WTC11 (cell line): ENCODE data around the gene MLH3. TPM values are rescaled to one million over a fixed set of nuclear protein-coding genes. Genes with fewer than 3 reads are reported as not detected.

Experiments used
- ATAC-seq: fragments of 200-7000 bp; cut with Tn5 transposase; 2 replicates; pipeline ENCODE4 v1.10.0; 2021; ENCODE audit warnings: mild to moderate bottlenecking, moderate library complexity
- CTCF ChIA-PET: fragments of 300-600 bp; sonication (Branson Sonifier 250); formaldehyde crosslinking; loops from one replicate; lab custom pipeline; 2021; ENCODE audit warnings: antibody characterized with exemption; lab: Charles Lee
- POLR2A ChIA-PET: fragments of 350-600 bp; sonication (Branson Sonifier 250); formaldehyde crosslinking; loops from one replicate; lab custom pipeline; 2021; ENCODE audit warnings: antibody characterized with exemption; lab: Charles Lee
- DNase-seq: peaks from one replicate; pipeline ENCODE4 v3.0.0; 2021; ENCODE audit warnings: low spot score
- H3K27ac Mint-ChIP-seq: 2 replicates; pipeline ENCODE4 v1.8.0; 2021; ENCODE audit warnings: mixed read lengths
- H3K27me3 Mint-ChIP-seq: 2 replicates; pipeline ENCODE4 v1.8.0; 2021; ENCODE audit warnings: low read depth, mild to moderate bottlenecking, moderate library complexity, mixed read lengths
- H3K36me3 Mint-ChIP-seq: 2 replicates; pipeline ENCODE4 v1.8.0; 2021; ENCODE audit warnings: mixed read lengths
- H3K4me1 Mint-ChIP-seq: 2 replicates; pipeline ENCODE4 v1.8.0; 2022; ENCODE audit warnings: mixed read lengths
- H3K4me3 Mint-ChIP-seq: 2 replicates; pipeline ENCODE4 v1.8.0; 2021; ENCODE audit warnings: mild to moderate bottlenecking, moderate library complexity, mixed read lengths
- H3K9me3 Mint-ChIP-seq: 2 replicates; pipeline ENCODE4 v1.8.0; 2021; ENCODE audit warnings: mixed read lengths
- ARID4B ChIP-seq: sonication (generic); formaldehyde crosslinking; IDR thresholded peaks from 2 replicates; pipeline ENCODE4 v1.8.0; 2023; ENCODE audit warnings: missing genetic modification reagents, mild to moderate bottlenecking, borderline replicate concordance
- CREM ChIP-seq: sonication (generic); formaldehyde crosslinking; IDR thresholded peaks from 2 replicates; pipeline ENCODE4 v1.8.1; 2022; ENCODE audit warnings: mild to moderate bottlenecking, missing genetic modification reagents, moderate library complexity
- CTCF ChIP-seq: fragments of 200-600 bp; IDR thresholded peaks from 2 replicates; pipeline ENCODE4 v1.8.0; 2022; ENCODE audit warnings: antibody characterized with exemption
- ELF4 ChIP-seq: sonication (generic); formaldehyde crosslinking; IDR thresholded peaks from 2 replicates; pipeline ENCODE4 v1.8.1; 2022; ENCODE audit warnings: low read depth, mild to moderate bottlenecking, moderate library complexity, missing genetic modification reagents
- GTF2I ChIP-seq: fragments of 250-450 bp; sonication (Bioruptor Pico); conservative IDR thresholded peaks from 2 replicates; pipeline ENCODE4 v1.4.0; 2021; ENCODE audit warnings: mild to moderate bottlenecking
- IRF2 ChIP-seq: sonication (generic); formaldehyde crosslinking; IDR thresholded peaks from 2 replicates; pipeline ENCODE4 v1.8.0; 2022; ENCODE audit warnings: low read depth, missing genetic modification reagents, borderline replicate concordance
- NFE2L1 ChIP-seq: sonication (generic); formaldehyde crosslinking; IDR thresholded peaks from 2 replicates; pipeline ENCODE4 v1.8.1; 2023; ENCODE audit warnings: missing genetic modification reagents
- NFYB ChIP-seq: sonication (generic); formaldehyde crosslinking; conservative IDR thresholded peaks from 2 replicates; pipeline ENCODE4 v1.8.0; 2022; ENCODE audit warnings: low read depth, missing genetic modification reagents
- NR3C1 ChIP-seq: sonication (generic); formaldehyde crosslinking; conservative IDR thresholded peaks from 2 replicates; pipeline ENCODE4 v1.8.1; 2023; ENCODE audit warnings: low read depth, mild to moderate bottlenecking, missing genetic modification reagents
- PRDM15 ChIP-seq: sonication (generic); formaldehyde crosslinking; IDR thresholded peaks from 2 replicates; pipeline ENCODE4 v1.8.0; 2022; ENCODE audit warnings: missing genetic modification reagents
- PRRX2 ChIP-seq: fragments of 250-450 bp; sonication (Bioruptor Pico); IDR thresholded peaks from 2 replicates; pipeline ENCODE4 v1.8.0; 2021; ENCODE audit warnings: mild to moderate bottlenecking
- SP1 ChIP-seq: sonication (generic); formaldehyde crosslinking; conservative IDR thresholded peaks from 2 replicates; pipeline ENCODE4 v1.8.1; 2022; ENCODE audit warnings: missing genetic modification reagents
- TP53 ChIP-seq: sonication (generic); formaldehyde crosslinking; IDR thresholded peaks from 2 replicates; pipeline ENCODE4 v1.8.1; 2023; ENCODE audit warnings: mild to moderate bottlenecking, missing genetic modification reagents
- USF1 ChIP-seq: sonication (generic); formaldehyde crosslinking; IDR thresholded peaks from 2 replicates; pipeline ENCODE4 v1.8.0; 2022; ENCODE audit warnings: mild to moderate bottlenecking, missing genetic modification reagents
- ZNF232 ChIP-seq: sonication (generic); formaldehyde crosslinking; IDR thresholded peaks from 2 replicates; pipeline ENCODE4 v1.8.0; 2022; ENCODE audit warnings: mild to moderate bottlenecking, missing genetic modification reagents
- total RNA-seq: library from RNA; stranded (reverse); gene quantifications from 3 replicates; pipeline ENCODE4 v1.2.3, GENCODE V29; 2021

Gene MLH3
- total RNA-seq, 1 experiment from 2014 or later, result 16.7 TPM

GRCh38 chr14:75069121-75069810 is 18.0 kb upstream of the MLH3 start, which contains the start of gene ZC2HC1C (continued):
- TF ChIP-seq CTCF (no peak), NFYB (CRISPR knock-in tag) (no peak), IRF2 (no peak), TP53 (CRISPR knock-in tag) (no peak), CREM (CRISPR knock-in tag) (no peak), NR3C1 (no peak), ZNF232 (CRISPR knock-in tag) (no peak), ARID4B (CRISPR knock-in tag) (peak; percentile 74; the same call in 1 of the 2 replicates), USF1 (no peak; the same call in 1 of the 2 replicates), SP1 (CRISPR knock-in tag) (peak; percentile 71)

- no peak for ATAC-seq
- POLR2A ChIA-PET, result interaction anchor here (1.1 to 1.4 kb wide), 2 partner anchors 190 to 227 kb away, joined by 3 to 5 read pairs; no protein-coding TSS in a partner anchor
Measured at GRCh38 chr14:75068294-75069120, 17.2 kb upstream of the MLH3 start.

More at GRCh38 chr14:75068294-75069120, 17.2 kb upstream of the MLH3 start:
- no peak for DNase-seq
- CTCF ChIA-PET, result interaction anchor here (0.6 to 1.8 kb wide), 5 partner anchors 122 to 420 kb away, joined by 3 to 17 read pairs (median 5); no protein-coding TSS in a partner anchor
- Mint-ChIP-seq H3K27ac (no peak overlapping the region), H3K36me3 (no peaks in the 10 kb centered on the region), H3K4me1 (peaks cover 13% of the 10 kb centered on the region), H3K27me3 (no peaks in the 10 kb centered on the region), H3K9me3 (no peaks in the 10 kb centered on the region), H3K4me3 (no peak overlapping the region)
- TF ChIP-seq NFYB (CRISPR knock-in tag) (no peak), PRDM15 (no peak), GTF2I (CRISPR knock-in tag) (no peak), ELF4 (no peak), PRRX2 (CRISPR knock-in tag) (no peak), NFE2L1 (CRISPR knock-in tag) (no peak), SP1 (CRISPR knock-in tag) (no peak)
